Measurements from ENCODE around the gene MTHFD2.

DNA sequence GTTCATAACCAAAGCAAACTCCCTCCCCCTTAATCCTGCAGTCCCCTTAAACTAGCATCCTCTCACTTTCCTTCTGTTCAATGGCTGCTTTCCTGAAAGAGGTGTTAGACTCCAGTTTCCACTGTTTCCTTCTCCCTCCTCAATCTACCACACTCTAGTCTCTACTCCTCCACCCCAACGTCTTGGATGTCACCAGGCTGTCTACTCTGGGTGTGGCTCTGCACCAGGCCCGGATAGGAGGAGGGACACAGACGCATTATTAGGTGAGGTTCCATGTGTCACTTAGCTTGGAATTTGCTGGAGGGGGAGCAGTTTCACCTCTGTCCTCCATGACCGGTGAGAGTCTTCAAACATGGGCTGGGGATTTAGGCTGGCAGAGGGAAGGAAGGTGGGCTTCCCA is 61.3 kb downstream of the MTHFD2 start:
- no peak for TF ChIP-seq POLR2AphosphoS5 (IDR thresholded peaks at IDR 0.05; ENCODE audit: low read depth, low read length)
- TF ChIP-seq POU2F2 (IDR thresholded peaks at IDR 0.05; ENCODE audit: low read depth, low read length) = no peak
- TF ChIP-seq POLR2A (IDR thresholded peaks at IDR 0.05; ENCODE audit: low read depth, low read length) = no peak
- TF ChIP-seq TAF1 (IDR thresholded peaks at IDR 0.05; ENCODE audit: low read depth, low read length) = no peak
- TF ChIP-seq PAX5 (IDR thresholded peaks at IDR 0.05; ENCODE audit: insufficient read depth, low read length, severe bottlenecking) = no peak
- no peak for TF ChIP-seq SPI1 (IDR thresholded peaks at IDR 0.05; ENCODE audit: low read depth, low read length)
